ENCODE data around the gene MT3. TPM values are rescaled to one million over a fixed set of nuclear protein-coding genes. Genes with fewer than 3 reads are reported as not detected.

Gene MT3
- polyA plus RNA-seq (ENCODE audit: insufficient read length in 12 of 12), result 10 to 100 TPM in 5 of 12 donors, 1 to 10 TPM in 5, not detected in 2; 2.2 to 22.0 (median 9.9) TPM
- long read RNA-seq, donor 1, partial matches to known transcripts, result 0 of 2 reads
- long read RNA-seq, donor 1, other reads (novel, unspliced or antisense), result 0 of 2 reads
- long read RNA-seq, donor 2, partial matches to known transcripts, result 0 of 5 reads
- long read RNA-seq, donor 2, other reads (novel, unspliced or antisense), result 0 of 5 reads
- long read RNA-seq, donor 3, transcript MT3-201 (3 exons, 569 nt), result major isoform, 6 of 7 reads
- long read RNA-seq, donor 3, partial matches to known transcripts, result 0 of 7 reads
- long read RNA-seq, donor 3, other reads (novel, unspliced or antisense), result 0 of 7 reads
- long read RNA-seq, donor 4, partial matches to known transcripts, result 0 of 3 reads
- long read RNA-seq, donor 4, other reads (novel, unspliced or antisense), result 0 of 3 reads
- long read RNA-seq, donor 5, transcript MT3-201 (3 exons, 569 nt), result major isoform, 13 of 16 reads
- long read RNA-seq, donor 5, partial matches to known transcripts, result 0 of 16 reads
- long read RNA-seq, donor 5, other reads (novel, unspliced or antisense), result 0 of 16 reads
- long read RNA-seq, donor 6, partial matches to known transcripts, result 0 of 2 reads
- long read RNA-seq, donor 6, other reads (novel, unspliced or antisense), result 0 of 2 reads
- long read RNA-seq, donor 7, partial matches to known transcripts, result 0 of 2 reads
- long read RNA-seq, donor 7, other reads (novel, unspliced or antisense), result 0 of 2 reads
- long read RNA-seq, donor 8, transcript MT3-201 (3 exons, 569 nt), result major isoform, 17 of 19 reads
- long read RNA-seq, donor 8, partial matches to known transcripts, result 0 of 19 reads
- long read RNA-seq, donor 8, other reads (novel, unspliced or antisense), result 0 of 19 reads
- long read RNA-seq, donor 9, partial matches to known transcripts, result 0 of 4 reads
- long read RNA-seq, donor 9, other reads (novel, unspliced or antisense), result 0 of 4 reads
- long read RNA-seq, donor 10, transcript MT3-201 (3 exons, 569 nt), result major isoform, 17 of 20 reads
- long read RNA-seq, donor 10, partial matches to known transcripts, result 0 of 20 reads
- long read RNA-seq, donor 10, other reads (novel, unspliced or antisense), result 0 of 20 reads
- long read RNA-seq, donor 11, transcript MT3-201 (3 exons, 569 nt), result major isoform, 12 of 12 reads
- long read RNA-seq, donor 11, partial matches to known transcripts, result 0 of 12 reads
- long read RNA-seq, donor 11, other reads (novel, unspliced or antisense), result 0 of 12 reads

DNA sequence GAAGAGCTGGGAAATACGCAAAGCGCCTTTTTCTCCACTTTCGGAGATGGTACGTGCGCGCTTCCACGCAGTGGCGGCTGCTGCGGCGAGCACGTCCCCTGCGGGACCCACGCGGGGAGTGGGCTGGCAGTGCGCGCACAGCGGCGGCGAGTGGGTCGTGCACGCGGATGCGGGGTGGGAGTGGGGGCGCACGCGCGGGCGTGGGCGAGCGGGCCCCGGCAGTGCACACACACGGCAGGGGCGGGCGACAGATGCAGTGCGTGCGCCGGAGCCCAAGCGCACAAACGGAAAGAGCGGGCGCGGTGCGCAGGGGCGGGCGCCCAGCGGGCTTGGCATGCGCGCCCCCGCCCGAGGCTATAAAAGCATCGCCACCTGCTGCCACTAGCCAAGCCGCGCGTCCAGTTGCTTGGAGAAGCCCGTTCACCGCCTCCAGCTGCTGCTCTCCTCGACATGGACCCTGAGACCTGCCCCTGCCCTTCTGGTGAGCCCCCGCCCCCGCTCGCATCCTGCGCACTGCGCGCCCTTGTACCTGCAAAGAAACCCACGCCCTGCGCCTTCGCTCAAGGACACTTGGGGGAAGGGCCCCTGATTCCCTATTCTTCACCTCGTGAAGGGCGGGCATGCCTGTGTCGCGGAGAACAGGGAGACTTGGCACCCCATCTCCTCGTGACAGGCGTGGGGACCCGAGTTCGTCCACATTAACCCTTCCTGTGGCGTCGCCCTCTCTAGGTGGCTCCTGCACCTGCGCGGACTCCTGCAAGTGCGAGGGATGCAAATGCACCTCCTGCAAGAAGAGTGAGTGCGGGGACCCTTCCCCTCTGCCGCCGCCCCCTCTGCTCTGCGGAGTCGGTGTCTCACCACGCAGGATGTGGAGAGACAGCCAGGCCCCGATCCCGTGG is at the start of gene MT3:
Gene MT3, plus strand, starts transcription at position 388 of the 899 bp plus-strand sequence. Its CDS starts 63 bp downstream, at position 451.
- DNase-seq, result no peak

- no peak for DNase-seq
Measured at GRCh38 chr16:56539656-56540055, 49.7 kb upstream of the MT3 start.

DNA sequence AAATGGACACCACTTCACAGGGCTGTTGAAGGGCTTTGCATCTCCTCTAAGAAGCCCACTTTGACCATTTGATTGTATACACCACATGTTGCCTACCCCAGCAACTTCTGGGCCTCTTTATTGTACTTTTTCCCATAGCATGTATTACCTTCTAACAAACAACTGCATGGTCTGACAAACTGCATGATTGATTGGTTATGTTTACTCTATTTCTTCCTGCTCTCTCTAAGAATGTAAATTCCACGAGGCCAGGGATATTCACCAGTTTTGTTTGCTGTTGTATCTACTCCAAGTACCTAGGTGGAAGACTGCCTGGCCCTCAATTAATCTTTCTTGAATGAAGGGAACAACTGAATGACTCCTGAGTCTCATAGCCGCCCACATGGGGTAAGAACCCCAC is 47.3 kb upstream of the MT3 start:
- DNase-seq, result no peak

- no peak for DNase-seq
Measured at GRCh38 chr16:56547120-56547948, 42.0 kb upstream of the MT3 start.

GRCh38 chr16:56547949-56548567 is 41.3 kb upstream of the MT3 start:
- no peak for DNase-seq

GRCh38 chr16:56549161-56549560 is 40.2 kb upstream of the MT3 start:
- DNase-seq, result no peak

DNA sequence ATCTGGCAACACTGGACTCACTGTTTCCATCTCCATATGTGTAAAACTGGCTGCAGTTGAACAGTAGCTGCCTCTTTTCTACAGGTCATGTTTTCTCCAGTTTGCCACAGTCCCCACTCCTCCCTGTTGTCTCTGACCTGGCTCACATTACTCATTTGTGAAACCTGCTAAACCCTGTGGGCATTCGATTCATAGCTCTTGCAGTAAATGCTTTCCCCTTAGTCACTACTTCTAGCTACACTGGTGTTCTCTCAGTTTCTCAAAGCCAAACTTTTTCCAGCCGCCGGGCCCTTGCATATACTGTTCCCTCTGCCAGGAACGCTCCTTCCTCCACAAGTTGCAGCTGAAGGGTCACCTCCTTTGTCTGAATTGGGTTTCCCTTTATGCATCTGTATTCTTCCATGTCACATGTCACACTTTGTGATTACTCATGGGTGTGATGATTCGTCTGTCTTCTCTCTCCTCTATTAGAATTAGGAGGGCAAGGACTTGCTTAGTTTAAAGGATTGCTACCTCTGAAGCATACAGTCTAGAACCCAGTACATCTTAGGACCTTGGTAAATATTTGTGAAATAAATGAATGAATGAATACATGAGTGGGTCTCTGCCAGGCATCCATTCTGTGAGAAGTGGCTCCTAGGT is 39.5 kb upstream of the MT3 start:
- no peak for DNase-seq

- DNase-seq, result no peak
Measured at GRCh38 chr16:56551796-56552738, 37.3 kb upstream of the MT3 start.

DNA sequence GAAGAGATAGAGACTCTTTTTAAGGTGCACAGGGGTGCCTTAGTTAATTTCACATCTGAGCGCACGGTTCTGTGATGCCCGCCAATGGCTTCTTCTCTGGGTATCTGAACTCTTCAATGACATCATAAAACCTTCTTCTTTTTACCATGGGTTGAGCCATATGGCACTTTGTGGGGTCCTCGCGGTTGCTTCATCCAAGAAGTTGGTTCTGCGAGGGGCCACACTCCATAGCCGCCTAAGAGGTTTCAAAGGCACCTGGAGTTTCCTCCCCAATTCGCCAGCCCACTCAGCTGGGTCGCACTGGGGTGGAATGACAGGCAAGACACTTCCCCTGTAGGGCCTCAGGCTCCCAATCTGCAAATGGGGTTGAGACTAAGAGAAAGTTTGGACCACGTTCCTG is 34.9 kb upstream of the MT3 start:
- DNase-seq, result no peak

- no peak for DNase-seq
Measured at GRCh38 chr16:56558024-56558747, 31.1 kb upstream of the MT3 start.

- DNase-seq, result no peak
Measured at GRCh38 chr16:56559109-56559508, 30.2 kb upstream of the MT3 start.

- DNase-seq, result no peak
Measured at GRCh38 chr16:56560447-56560846, 28.9 kb upstream of the MT3 start.

DNA sequence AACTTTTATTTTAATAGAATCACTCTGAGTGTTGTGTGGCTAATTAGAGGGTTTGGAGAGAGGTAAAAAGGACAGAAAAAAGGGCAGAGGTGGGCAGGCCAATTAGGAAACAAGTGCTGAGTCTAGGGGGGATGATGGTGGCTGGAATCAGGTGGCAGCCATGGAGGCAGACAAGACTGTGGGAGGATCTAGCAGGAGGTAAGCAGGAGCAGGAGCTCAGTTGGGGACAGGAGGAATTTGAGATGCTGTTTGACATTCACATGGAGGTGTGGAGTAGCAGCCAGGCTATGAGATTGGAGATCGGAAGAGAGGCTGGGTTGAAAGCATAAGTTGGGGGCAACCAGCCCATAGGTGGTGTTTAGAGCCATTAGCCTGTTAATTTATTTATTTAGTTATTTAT is 28.2 kb upstream of the MT3 start:
- no peak for DNase-seq

GRCh38 chr16:56564793-56565477 is 24.4 kb upstream of the MT3 start, which contains the start of gene MT4:
Gene MT4, plus strand, starts transcription at chr16:56565073. Its CDS starts 56 bp downstream, at chr16:56565129.
- DNase-seq, result no peak

DNA sequence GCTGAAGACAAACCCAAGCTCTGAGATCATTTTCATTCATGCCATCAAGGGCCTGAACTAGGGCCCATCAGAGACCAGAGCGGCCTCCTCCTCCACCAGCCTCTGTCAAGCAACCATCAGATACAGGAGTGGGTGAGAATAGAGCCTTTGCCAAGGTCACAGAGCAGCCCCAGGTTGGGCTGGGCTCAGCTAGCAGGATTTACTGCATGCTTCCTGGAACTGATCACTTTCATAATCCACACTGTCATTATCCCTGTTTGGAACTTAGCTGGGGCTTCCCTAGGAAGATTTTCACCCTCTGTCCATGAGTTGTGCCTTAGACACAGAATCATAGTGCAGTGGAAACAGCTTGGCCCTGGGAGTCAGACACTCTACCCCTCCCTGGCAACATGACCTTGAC is 19.4 kb upstream of the MT3 start:
- DNase-seq, result no peak

- no peak for DNase-seq
Measured at GRCh38 chr16:56571525-56571924, 17.8 kb upstream of the MT3 start.
